HepG2 (cell line): Measurements from ENCODE around the gene KRTAP5-6. TPM values are rescaled to one million over a fixed set of nuclear protein-coding genes. Genes with fewer than 3 reads are reported as not detected.

ENCODE experiments used
- CREBL2 ChIP-seq: sonication (generic); formaldehyde crosslinking; IDR thresholded peaks from 2 replicates; pipeline ENCODE4 v1.8.1; 2023; ENCODE audit warnings: missing genetic modification reagents, mild to moderate bottlenecking, borderline replicate concordance
- FUBP1 ChIP-seq: sonication (generic); formaldehyde crosslinking; IDR thresholded peaks from 2 replicates; pipeline ENCODE4 v1.5.1; 2020; ENCODE audit warnings: missing genetic modification reagents, mild to moderate bottlenecking, borderline replicate concordance
- GMEB2 ChIP-seq: IDR thresholded peaks from 2 replicates; pipeline ENCODE4 v1.6.1; 2016; ENCODE audit warnings: missing biosample characterization, missing genetic modification reagents, low read depth
- KLF12 ChIP-seq: sonication (generic); formaldehyde crosslinking; IDR thresholded peaks from 2 replicates; pipeline ENCODE4 v1.4.0; 2020; ENCODE audit warnings: missing genetic modification reagents, borderline replicate concordance
- MEF2D ChIP-seq: sonication (generic); formaldehyde crosslinking; IDR thresholded peaks from 2 replicates; pipeline ENCODE4 v1.5.1; 2020; ENCODE audit warnings: mild to moderate bottlenecking, missing genetic modification reagents
- NBN ChIP-seq: fragments of 450-650 bp; conservative IDR thresholded peaks from 2 replicates; pipeline ENCODE4 v1.6.1; 2017
- SP2 ChIP-seq: sonication (generic); formaldehyde crosslinking; IDR thresholded peaks from 2 replicates; pipeline ENCODE4 v1.5.1; 2020; ENCODE audit warnings: mild to moderate bottlenecking, missing genetic modification reagents
- ZBED4 ChIP-seq: sonication (generic); formaldehyde crosslinking; IDR thresholded peaks from 2 replicates; pipeline ENCODE4 v1.4.0; 2020; ENCODE audit warnings: missing genetic modification reagents, borderline replicate concordance
- ZMAT5 ChIP-seq: sonication (generic); formaldehyde crosslinking; IDR thresholded peaks from 2 replicates; pipeline ENCODE4 v1.5.0; 2020; ENCODE audit warnings: mild to moderate bottlenecking, low read depth, missing genetic modification reagents, borderline replicate concordance
- ZNF10 ChIP-seq: sonication (generic); formaldehyde crosslinking; IDR thresholded peaks from 2 replicates; pipeline ENCODE4 v1.4.0; 2020; ENCODE audit warnings: mild to moderate bottlenecking, low read depth, missing genetic modification reagents, borderline replicate concordance
- ZNF3 ChIP-seq: IDR thresholded peaks from 2 replicates; pipeline ENCODE4 v1.7.0; 2017; ENCODE audit warnings: inconsistent platforms
- ZNF616 ChIP-seq: sonication (generic); formaldehyde crosslinking; IDR thresholded peaks from 2 replicates; pipeline ENCODE4 v1.5.0; 2020; ENCODE audit warnings: low read depth, mild to moderate bottlenecking, missing genetic modification reagents
- polyA plus RNA-seq, 8 experiments: library from polyadenylated mRNA; depleted of rRNA in 3 of 8; stranded (reverse) in 7 of 8; unstranded in 1 of 8; fragments of >200 nt; fragmentation: Illumina TruSeq in 4 of 8; extraction: Trizol in 4 of 8; gene quantifications; 2 replicates each; pipeline versions ENCODE4 v1.2.1 to v1.2.3, GENCODE V29; 2011 to 2016; ENCODE audit warnings: low read depth in 4 of 8, missing spikeins in 1 of 8, mixed read lengths in 1 of 8; ENCODE audit not compliant: insufficient read depth in 1 of 8
- total RNA-seq, 5 experiments: library from RNA; depleted of rRNA; stranded (reverse); fragments of >200 nt; fragmentation: Illumina TruSeq; extraction: Trizol; gene quantifications; 2 replicates each; pipeline ENCODE4 v1.2.3, GENCODE V29; 2016; ENCODE audit warnings: low read depth in 1 of 5
- TF ChIP-seq, protein P1 (sequence below): sonication (generic); formaldehyde crosslinking; conservative IDR thresholded peaks from 2 replicates; pipeline ENCODE4 v1.8.0; 2022; ENCODE audit warnings: mild to moderate bottlenecking, moderate library complexity, missing genetic modification reagents
- TF ChIP-seq, protein P2 (sequence below): sonication (generic); formaldehyde crosslinking; IDR thresholded peaks from 2 replicates; pipeline ENCODE4 v1.5.0; 2020; ENCODE audit warnings: mild to moderate bottlenecking, missing genetic modification reagents

Gene KRTAP5-6
- total and polyA plus RNA-seq, 2 of the 13 experiments (the other 11 are each of a cell fraction or from before 2014, with no cell fraction given), result not detected

DNA sequence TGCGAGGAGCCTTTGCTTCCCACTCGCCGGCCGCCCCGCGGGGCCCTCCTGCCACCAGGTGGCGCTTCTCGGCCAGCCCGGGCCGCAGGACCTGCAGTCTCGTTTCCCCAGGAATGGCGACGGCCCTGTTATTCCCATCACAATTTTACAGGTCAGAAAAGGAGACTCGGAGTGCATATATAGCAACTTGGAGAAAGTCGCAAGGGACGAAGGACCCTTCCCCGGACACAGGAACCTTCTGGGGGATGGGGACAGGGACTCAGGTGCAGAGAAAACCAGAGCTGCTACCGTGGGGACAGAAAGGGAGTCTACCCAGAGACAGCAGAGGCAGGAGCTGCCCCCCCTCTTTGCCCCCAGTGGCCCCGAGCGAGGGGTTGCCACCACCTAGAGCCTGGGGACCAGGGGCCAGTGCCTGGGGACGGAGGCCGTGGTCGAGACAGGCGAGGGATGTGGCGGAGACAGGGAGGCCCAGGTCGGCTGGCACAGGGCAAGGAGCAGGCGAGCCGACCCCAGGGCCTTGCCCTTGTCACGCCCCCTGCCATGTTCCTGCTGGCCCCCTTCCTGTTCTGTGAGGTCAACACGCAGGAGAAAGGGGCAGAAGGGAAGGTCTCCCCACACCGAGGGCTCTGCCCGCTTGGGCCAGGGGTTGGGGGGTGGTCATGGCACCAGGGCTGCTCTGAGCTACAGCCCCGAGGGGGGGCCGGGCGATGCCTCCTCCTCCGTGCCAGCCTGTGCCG, 3.5 kb upstream of the KRTAP5-6 start (continued):
- TF ChIP-seq, protein P1, sequence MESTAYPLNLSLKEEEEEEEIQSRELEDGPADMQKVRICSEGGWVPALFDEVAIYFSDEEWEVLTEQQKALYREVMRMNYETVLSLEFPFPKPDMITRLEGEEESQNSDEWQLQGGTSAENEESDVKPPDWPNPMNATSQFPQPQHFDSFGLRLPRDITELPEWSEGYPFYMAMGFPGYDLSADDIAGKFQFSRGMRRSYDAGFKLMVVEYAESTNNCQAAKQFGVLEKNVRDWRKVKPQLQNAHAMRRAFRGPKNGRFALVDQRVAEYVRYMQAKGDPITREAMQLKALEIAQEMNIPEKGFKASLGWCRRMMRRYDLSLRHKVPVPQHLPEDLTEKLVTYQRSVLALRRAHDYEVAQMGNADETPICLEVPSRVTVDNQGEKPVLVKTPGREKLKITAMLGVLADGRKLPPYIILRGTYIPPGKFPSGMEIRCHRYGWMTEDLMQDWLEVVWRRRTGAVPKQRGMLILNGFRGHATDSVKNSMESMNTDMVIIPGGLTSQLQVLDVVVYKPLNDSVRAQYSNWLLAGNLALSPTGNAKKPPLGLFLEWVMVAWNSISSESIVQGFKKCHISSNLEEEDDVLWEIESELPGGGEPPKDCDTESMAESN (CRISPR knock-in tag), result 0 out of 2 replicates have a peak, but pooled peaks have one; percentile 55
- TF ChIP-seq ZBED4 (CRISPR knock-in tag) (0 out of 2 replicates have a peak, but pooled peaks have one; percentile 33), FUBP1 (CRISPR knock-in tag) (peak; percentile 31; the same call in 1 of the 2 replicates), GMEB2 (CRISPR knock-in tag) (no peak), ZMAT5 (CRISPR knock-in tag) (no peak), NBN (no peak), ZNF616 (CRISPR knock-in tag) (no peak; the same call in 1 of the 2 replicates), ZNF3 (CRISPR knock-in tag) (no peak), MEF2D (peak; percentile 69; the same call in 1 of the 2 replicates), KLF12 (CRISPR knock-in tag) (no peak), ZNF10 (CRISPR knock-in tag) (no peak), CREBL2 (CRISPR knock-in tag) (no peak; the same call in 1 of the 2 replicates), SP2 (CRISPR knock-in tag) (peak; percentile 42; the same call in 1 of the 2 replicates)
- TF ChIP-seq, protein P2, sequence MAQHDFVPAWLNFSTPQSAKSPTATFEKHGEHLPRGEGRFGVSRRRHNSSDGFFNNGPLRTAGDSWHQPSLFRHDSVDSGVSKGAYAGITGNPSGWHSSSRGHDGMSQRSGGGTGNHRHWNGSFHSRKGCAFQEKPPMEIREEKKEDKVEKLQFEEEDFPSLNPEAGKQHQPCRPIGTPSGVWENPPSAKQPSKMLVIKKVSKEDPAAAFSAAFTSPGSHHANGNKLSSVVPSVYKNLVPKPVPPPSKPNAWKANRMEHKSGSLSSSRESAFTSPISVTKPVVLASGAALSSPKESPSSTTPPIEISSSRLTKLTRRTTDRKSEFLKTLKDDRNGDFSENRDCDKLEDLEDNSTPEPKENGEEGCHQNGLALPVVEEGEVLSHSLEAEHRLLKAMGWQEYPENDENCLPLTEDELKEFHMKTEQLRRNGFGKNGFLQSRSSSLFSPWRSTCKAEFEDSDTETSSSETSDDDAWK (CRISPR knock-in tag), result no peak
